Measurements from ENCODE around the gene CCDC80.

- no peak for TF ChIP-seq POLR2A (IDR thresholded peaks at IDR 0.05)
- TF ChIP-seq, protein P1, sequence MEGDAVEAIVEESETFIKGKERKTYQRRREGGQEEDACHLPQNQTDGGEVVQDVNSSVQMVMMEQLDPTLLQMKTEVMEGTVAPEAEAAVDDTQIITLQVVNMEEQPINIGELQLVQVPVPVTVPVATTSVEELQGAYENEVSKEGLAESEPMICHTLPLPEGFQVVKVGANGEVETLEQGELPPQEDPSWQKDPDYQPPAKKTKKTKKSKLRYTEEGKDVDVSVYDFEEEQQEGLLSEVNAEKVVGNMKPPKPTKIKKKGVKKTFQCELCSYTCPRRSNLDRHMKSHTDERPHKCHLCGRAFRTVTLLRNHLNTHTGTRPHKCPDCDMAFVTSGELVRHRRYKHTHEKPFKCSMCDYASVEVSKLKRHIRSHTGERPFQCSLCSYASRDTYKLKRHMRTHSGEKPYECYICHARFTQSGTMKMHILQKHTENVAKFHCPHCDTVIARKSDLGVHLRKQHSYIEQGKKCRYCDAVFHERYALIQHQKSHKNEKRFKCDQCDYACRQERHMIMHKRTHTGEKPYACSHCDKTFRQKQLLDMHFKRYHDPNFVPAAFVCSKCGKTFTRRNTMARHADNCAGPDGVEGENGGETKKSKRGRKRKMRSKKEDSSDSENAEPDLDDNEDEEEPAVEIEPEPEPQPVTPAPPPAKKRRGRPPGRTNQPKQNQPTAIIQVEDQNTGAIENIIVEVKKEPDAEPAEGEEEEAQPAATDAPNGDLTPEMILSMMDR (IDR thresholded peaks at IDR 0.05) = no peak
Observed at GRCh38 chr3:112670824-112671223, 29.9 kb upstream of the CCDC80 start.

All from Peyer's patch (tissue), 4 donors.